GM18951 (cell line): ENCODE measurements around the gene MFRP.

Experiments
- POLR2A ChIP-seq: IDR thresholded peaks from 4 replicates; pipeline ENCODE4 v1.6.1; 2011; ENCODE audit warnings: mild to moderate bottlenecking; ENCODE audit not compliant: insufficient read length, insufficient read depth; ENCODE audit errors: extremely low read depth
- in situ Hi-C: fragments of 300-500 bp; cut with MboI; formaldehyde crosslinking; loops from one replicate; pipeline ENCODE4 v1.12.0; 2022; ENCODE audit warnings: low sequenced_read_pairs, mixed read lengths, inconsistent platforms; ENCODE audit not compliant: unreplicated experiment

The MFRP gene

GRCh38 chr11:119305556-119306372, 40.7 kb downstream of the MFRP start:
- TF ChIP-seq POLR2A: no peak
- in situ Hi-C loops: no loop called here

DNA sequence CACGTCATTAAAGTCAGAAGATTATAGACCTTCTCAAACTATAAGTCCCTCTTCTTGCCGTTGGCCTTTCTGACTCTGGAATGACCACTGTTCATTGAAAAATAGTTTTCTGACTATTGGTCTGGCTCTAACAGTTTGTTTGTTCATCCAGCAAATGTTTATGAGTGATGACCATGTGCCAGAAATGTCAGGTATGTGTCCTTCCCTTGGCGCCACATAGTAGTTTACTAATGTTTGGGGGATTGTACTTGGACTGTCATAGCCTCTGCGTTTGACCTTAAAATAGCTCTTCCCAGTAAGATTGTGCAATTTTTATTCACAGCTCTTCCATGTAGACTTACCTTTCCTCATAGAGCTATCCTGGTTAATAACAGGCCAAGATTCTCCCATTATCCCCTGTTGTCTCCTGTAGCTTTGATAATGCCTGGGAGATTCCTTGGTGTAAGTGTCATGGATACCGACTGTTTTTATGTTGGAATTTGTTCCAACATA, 43.2 kb downstream of the MFRP start:
- in situ Hi-C loops: no loop called here
- TF ChIP-seq POLR2A: no peak

- in situ Hi-C loops: no loop called here
Observed at GRCh38 chr11:119300198-119300964, 46.1 kb downstream of the MFRP start.

DNA sequence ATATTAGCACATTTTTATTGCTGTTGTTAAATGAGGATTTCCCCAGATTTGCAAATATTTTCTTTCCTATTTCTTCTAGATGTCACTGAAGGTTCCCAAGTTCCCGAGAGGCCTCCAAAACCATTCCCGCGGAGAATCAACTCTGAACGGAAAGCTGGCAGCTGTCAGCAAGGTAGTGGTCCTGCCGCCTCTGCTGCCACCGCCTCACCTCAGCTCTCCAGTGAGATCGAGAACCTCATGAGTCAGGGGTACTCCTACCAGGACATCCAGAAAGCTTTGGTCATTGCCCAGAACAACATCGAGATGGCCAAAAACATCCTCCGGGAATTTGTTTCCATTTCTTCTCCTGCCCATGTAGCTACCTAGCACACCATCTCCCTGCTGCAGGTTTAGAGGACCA, 47.1 kb downstream of the MFRP start:
- TF ChIP-seq POLR2A: no peak
- in situ Hi-C loops: no loop called here

More at GRCh38 chr11:119300198-119300964, 46.1 kb downstream of the MFRP start:
- TF ChIP-seq POLR2A: no peak

- no peak for TF ChIP-seq POLR2A
- in situ Hi-C loops: no loop called here
Observed at GRCh38 chr11:119298726-119299125, 47.8 kb downstream of the MFRP start.

DNA sequence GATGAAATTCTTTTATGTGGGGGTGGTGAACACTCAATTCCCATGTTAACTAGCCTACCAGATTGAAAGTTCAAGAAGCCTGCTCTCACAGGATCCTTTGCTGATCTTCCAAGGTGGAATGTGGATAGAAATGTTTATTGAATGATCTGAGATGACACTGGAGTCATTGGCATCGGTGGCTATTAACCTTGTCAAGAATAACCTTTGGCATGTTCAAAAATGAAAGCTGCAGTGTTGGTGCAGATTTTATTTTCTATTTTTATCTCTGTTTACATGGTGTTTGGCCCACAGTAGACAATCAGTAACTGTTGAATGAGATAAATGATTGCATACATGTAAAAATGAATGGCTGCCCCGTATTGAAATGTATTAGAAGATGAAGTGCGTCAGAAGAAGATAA, 48.6 kb downstream of the MFRP start:
- TF ChIP-seq POLR2A: no peak
- in situ Hi-C loops: no loop called here

DNA sequence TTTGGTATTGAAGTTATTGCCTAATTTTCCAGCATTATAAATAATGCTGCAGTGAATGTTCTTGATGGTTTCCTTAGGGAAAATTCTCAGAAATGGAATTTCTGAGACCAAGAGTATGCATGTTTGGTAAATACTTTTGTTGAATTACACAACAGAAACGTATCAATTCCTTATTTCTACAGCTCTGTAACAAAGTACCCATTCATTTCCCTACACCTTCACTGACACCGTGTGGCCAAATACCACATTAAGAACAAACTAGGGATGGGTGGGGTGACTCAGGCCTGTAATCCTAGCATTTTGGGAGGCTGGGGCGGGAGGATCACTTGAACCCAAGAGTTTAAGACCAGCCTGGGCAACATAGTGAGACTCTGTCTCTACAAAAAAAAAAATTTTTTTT, 51.3 kb downstream of the MFRP start:
- no peak for TF ChIP-seq POLR2A
- in situ Hi-C loops: no loop called here

GRCh38 chr11:119293461-119293860, 53.0 kb downstream of the MFRP start:
- in situ Hi-C loops: no loop called here
- no peak for TF ChIP-seq POLR2A

- TF ChIP-seq POLR2A: no peak
- in situ Hi-C loops: no loop called here
Observed at GRCh38 chr11:119290894-119291497, 55.5 kb downstream of the MFRP start.
